Measurements from ENCODE around the gene KLF2. TPM values are rescaled to one million over a fixed set of nuclear protein-coding genes. Genes with fewer than 3 reads are reported as not detected.

Gene KLF2
- total RNA-seq, 1 donor from 2014 or later: 4.4 TPM

Other genes with a start within 250 kb of the KLF2 start
- gene TPM4, start 248.3 kb upstream of the KLF2 start, total RNA-seq: 533 and 897 TPM in 2 replicates
- 66.4 and 73.8 TPM in 2 replicates for gene RAB8A, start 212.9 kb upstream of the KLF2 start, total RNA-seq
- 0.05 TPM in 1 of 2 replicates, not detected in the other for gene HSH2D, start 181.1 kb upstream of the KLF2 start, total RNA-seq
- not detected in 2 replicates for gene CIB3, start 151.3 kb upstream of the KLF2 start, total RNA-seq
- gene FAM32A, start 139.4 kb upstream of the KLF2 start, total RNA-seq: 144 and 166 TPM in 2 replicates
- 65.9 and 108 TPM in 2 replicates for gene AP1M1, start 126.9 kb upstream of the KLF2 start, total RNA-seq
- gene EPS15L1, start 147.1 kb downstream of the KLF2 start, total RNA-seq: 8.7 and 11.8 TPM in 2 replicates
- gene CALR3, start 171.3 kb downstream of the KLF2 start, total RNA-seq: not detected in 2 replicates
- gene C19orf44, start 171.6 kb downstream of the KLF2 start, total RNA-seq: 3.1 and 5.3 TPM in 2 replicates
- 2.7 and 10.3 TPM in 2 replicates for gene CHERP, start 217.6 kb downstream of the KLF2 start, total RNA-seq
- 24.5 and 34.1 TPM in 2 replicates for gene SLC35E1, start 247.6 kb downstream of the KLF2 start, total RNA-seq

Data from dermis blood vessel endothelial cell (primary cell).